Activated CD8-positive, alpha-beta memory T cell treated with anti-CD3 and anti-CD28 coated beads for 36 hours (primary cell): Measurements from ENCODE around the gene ITPR3. TPM values are rescaled to one million over a fixed set of nuclear protein-coding genes. Genes with fewer than 3 reads are reported as not detected.

Source experiments
- CTCF ChIA-PET: fragments of 350-600 bp; sonication (Branson Sonifier 250); formaldehyde crosslinking; loops from one replicate; lab custom pipeline; 2021; ENCODE audit warnings: antibody characterized with exemption; lab: Charles Lee
- POLR2A ChIA-PET: fragments of 350-600 bp; sonication (Branson Sonifier 250); formaldehyde crosslinking; loops from one replicate; lab custom pipeline; 2021; ENCODE audit warnings: antibody characterized with exemption; lab: Charles Lee
- total RNA-seq, 2 experiments: library from RNA; stranded (reverse); gene quantifications; one replicate each; pipeline ENCODE4 v1.2.3, GENCODE V29; 2021

ITPR3 gene
- 10 to 100 TPM; 42.2 to 44.0 TPM for total RNA-seq

GRCh38 chr6:33620856-33621710 is at the start of gene ITPR3:
ITPR3 (plus strand) TSS chr6:33621322; CDS start chr6:33621603, 281 bp downstream.
- ChIA-PET CTCF (interaction anchor here (0.6 to 2.3 kb wide), 8 partner anchors 14 to 754 kb away, joined by 3 to 9 read pairs (median 4); partner anchors contain the start of genes BAK1 and UQCC2), POLR2A (interaction anchor here (0.7 to 2.0 kb wide), 7 partner anchors 13 to 90 kb away, joined by 3 to 9 read pairs (median 3); partner anchors contain the start of genes BAK1 and UQCC2)

GRCh38 chr6:33571637-33572316 is 49.3 kb upstream of the ITPR3 start:
- CTCF ChIA-PET: no interaction called here
- POLR2A ChIA-PET: interaction anchor here (1.3 to 1.7 kb wide), 4 partner anchors 8 to 139 kb away, joined by 3 to 16 read pairs (median 6); partner anchors contain the start of genes BAK1, ITPR3 and ZBTB9

- ChIA-PET CTCF (interaction anchor here (1.5 kb wide), 1 partner anchor 8 kb away, joined by 3 read pairs; no protein-coding TSS in a partner anchor), POLR2A (interaction anchor here (0.5 to 1.0 kb wide), 3 partner anchors 23 to 184 kb away, joined by 3 to 7 read pairs (median 4); partner anchors contain the start of gene ZBTB9)
These were observed 45.9 kb upstream of the ITPR3 start for GRCh38 chr6:33575211-33575610.

- CTCF ChIA-PET: interaction anchor here (1.3 kb wide), 1 partner anchor 9 kb away, joined by 3 read pairs; no protein-coding TSS in a partner anchor
- POLR2A ChIA-PET: interaction anchor here (0.6 to 0.7 kb wide), 2 partner anchors 24 to 212 kb away, joined by 3 to 4 read pairs; partner anchors contain the start of gene LEMD2
These were observed 44.5 kb upstream of the ITPR3 start for GRCh38 chr6:33576668-33577067.

- CTCF ChIA-PET: interaction anchor here (1.3 kb wide), 1 partner anchor 8 kb away, joined by 3 read pairs; no protein-coding TSS in a partner anchor
- POLR2A ChIA-PET: interaction anchor here (0.6 kb wide), 2 partner anchors 25 to 28 kb away, joined by 3 to 7 read pairs; no protein-coding TSS in a partner anchor
These were observed 44.0 kb upstream of the ITPR3 start for GRCh38 chr6:33577106-33577535.

GRCh38 chr6:33577718-33578117 is 43.4 kb upstream of the ITPR3 start:
- ChIA-PET CTCF (interaction anchor here (1.3 kb wide), 1 partner anchor 8 kb away, joined by 3 read pairs; no protein-coding TSS in a partner anchor), POLR2A (interaction anchor here (0.6 kb wide), 1 partner anchor 28 kb away, joined by 7 read pairs; no protein-coding TSS in a partner anchor)

GRCh38 chr6:33578164-33578563 is 43.0 kb upstream of the ITPR3 start:
- ChIA-PET POLR2A (interaction anchor here (1.9 kb wide), 1 partner anchor 43 kb away, joined by 9 read pairs; the partner anchor contains the start of gene ITPR3), CTCF (interaction anchor here (0.9 to 1.8 kb wide), 3 partner anchors 16 to 19 kb away, joined by 3 to 4 read pairs (median 3); no protein-coding TSS in a partner anchor)

- CTCF ChIA-PET: interaction anchor here (0.9 to 1.8 kb wide), 4 partner anchors 16 to 124 kb away, joined by 3 to 4 read pairs (median 3); partner anchors contain the start of gene ZBTB9
- POLR2A ChIA-PET: interaction anchor here (0.5 to 2.0 kb wide), 4 partner anchors 8 to 261 kb away, joined by 3 to 16 read pairs (median 9); partner anchors contain the start of gene ITPR3
These were observed 42.5 kb upstream of the ITPR3 start for GRCh38 chr6:33578588-33579011.

- ChIA-PET POLR2A (interaction anchor here (0.5 to 2.0 kb wide), 7 partner anchors 9 to 474 kb away, joined by 3 to 16 read pairs (median 7); partner anchors contain the start of genes ITPR3, RPS18 and VPS52), CTCF (interaction anchor here (0.7 to 1.8 kb wide), 10 partner anchors 10 to 149 kb away, joined by 3 to 4 read pairs (median 3); partner anchors contain the start of genes UQCC2 and ZBTB9)
These were observed 41.1 kb upstream of the ITPR3 start, which contains the start of gene BAK1 for GRCh38 chr6:33579828-33580714. BAK1 (minus strand) TSS chr6:33580276; CDS start chr6:33577604, 2,672 bp downstream.

- POLR2A ChIA-PET: interaction anchor here (0.7 kb wide), 2 partner anchors 11 to 843 kb away, joined by 4 to 6 read pairs; no protein-coding TSS in a partner anchor
These were observed 39.9 kb upstream of the ITPR3 start for GRCh38 chr6:33581186-33581585.

GRCh38 chr6:33583591-33584155 is 37.4 kb upstream of the ITPR3 start:
- POLR2A ChIA-PET: no interaction called here
- CTCF ChIA-PET: interaction anchor here (1.2 to 2.7 kb wide), 2 partner anchors 9 to 24 kb away, joined by 3 to 8 read pairs; no protein-coding TSS in a partner anchor

More at GRCh38 chr6:33581186-33581585, 39.9 kb upstream of the ITPR3 start:
- CTCF ChIA-PET: interaction anchor here (1.0 to 2.7 kb wide), 4 partner anchors 9 to 165 kb away, joined by 3 to 8 read pairs (median 4); no protein-coding TSS in a partner anchor

GRCh38 chr6:33584700-33585402 is 36.3 kb upstream of the ITPR3 start:
- CTCF ChIA-PET: interaction anchor here (0.7 to 3.8 kb wide), 16 partner anchors 8 to 160 kb away, joined by 3 to 18 read pairs (median 4); partner anchors contain the start of gene UQCC2

GRCh38 chr6:33585403-33586107 is 35.6 kb upstream of the ITPR3 start:
- CTCF ChIA-PET: interaction anchor here (0.7 to 3.8 kb wide), 19 partner anchors 9 to 159 kb away, joined by 3 to 18 read pairs (median 4); partner anchors contain the start of genes ITPR3 and UQCC2
- POLR2A ChIA-PET: no interaction called here

More at GRCh38 chr6:33584700-33585402, 36.3 kb upstream of the ITPR3 start:
- POLR2A ChIA-PET: no interaction called here

GRCh38 chr6:33586108-33586640 is 34.9 kb upstream of the ITPR3 start:
- POLR2A ChIA-PET: no interaction called here

GRCh38 chr6:33587529-33587928 is 33.6 kb upstream of the ITPR3 start:
- POLR2A ChIA-PET: no interaction called here
- CTCF ChIA-PET: interaction anchor here (1.2 to 3.8 kb wide), 5 partner anchors 10 to 45 kb away, joined by 3 to 18 read pairs (median 8); partner anchors contain the start of gene ITPR3

More at GRCh38 chr6:33586108-33586640, 34.9 kb upstream of the ITPR3 start:
- CTCF ChIA-PET: interaction anchor here (0.7 to 3.8 kb wide), 10 partner anchors 8 to 134 kb away, joined by 3 to 18 read pairs (median 6); partner anchors contain the start of gene ITPR3
